Mesenchymal stem cell (in vitro differentiated cells and primary cell): ENCODE data around the gene SNAP25.

Experiments used
- DNase-seq: peaks from one replicate; pipeline ENCODE4 v3.0.0-alpha.2; 2013
- H2AFZ ChIP-seq: one replicate; pipeline ENCODE4 v1.6.1; 2013; ENCODE audit warnings: low read depth, mild to moderate bottlenecking, control low read depth, inconsistent platforms, low read length, moderate library complexity
- H2AK5ac ChIP-seq: 2 replicates; pipeline ENCODE4 v1.6.1; 2013; ENCODE audit warnings: low read length, moderate library complexity, mild to moderate bottlenecking, inconsistent platforms; ENCODE audit not compliant: severe bottlenecking
- H2BK120ac ChIP-seq: one replicate; pipeline ENCODE4 v1.6.1; 2013; ENCODE audit warnings: low read depth, mild to moderate bottlenecking, inconsistent platforms, low read length, moderate library complexity
- H2BK12ac ChIP-seq, 2 experiments: one replicate each; pipeline ENCODE4 v1.6.1; 2013; ENCODE audit warnings: inconsistent platforms in 2 of 2, low read length in 2 of 2, mild to moderate bottlenecking in 2 of 2, moderate library complexity in 2 of 2, control low read depth in 1 of 2
- H2BK15ac ChIP-seq: one replicate; pipeline ENCODE4 v1.6.1; 2013; ENCODE audit warnings: mild to moderate bottlenecking, low read depth, inconsistent platforms; ENCODE audit not compliant: poor library complexity, severe bottlenecking
- H2BK5ac ChIP-seq: 2 replicates; pipeline ENCODE4 v1.6.1; 2013; ENCODE audit warnings: low read depth, mild to moderate bottlenecking, low read length, control low read depth, inconsistent platforms; ENCODE audit not compliant: poor library complexity, severe bottlenecking
- H3K14ac ChIP-seq, 2 experiments: one replicate each; pipeline ENCODE4 v1.6.1; 2013; ENCODE audit warnings: inconsistent platforms in 2 of 2, low read length in 2 of 2, control low read depth in 1 of 2, mild to moderate bottlenecking in 1 of 2, moderate library complexity in 1 of 2
- H3K18ac ChIP-seq, 2 experiments: one replicate each; pipeline ENCODE4 v1.6.1; 2013; ENCODE audit warnings: inconsistent platforms in 2 of 2, low read length in 2 of 2, control low read depth in 1 of 2, low read depth in 1 of 2, mild to moderate bottlenecking in 1 of 2
- H3K23ac ChIP-seq, 2 experiments: one replicate each; pipeline ENCODE4 v1.6.1; 2013; ENCODE audit warnings: inconsistent platforms in 2 of 2, low read length in 2 of 2, mild to moderate bottlenecking in 2 of 2, moderate library complexity in 2 of 2, control low read depth in 1 of 2
- H3K27ac ChIP-seq: 2 replicates; pipeline ENCODE4 v1.5.1; 2013; ENCODE audit warnings: mild to moderate bottlenecking, moderate library complexity, low read length, control low read depth, inconsistent platforms; ENCODE audit not compliant: poor library complexity, severe bottlenecking
- H3K27me3 ChIP-seq, 2 experiments: 2 replicates each; pipeline versions ENCODE4 v1.6.1 to v1.7.0; 2013; ENCODE audit warnings: low read length in 2 of 2, mild to moderate bottlenecking in 2 of 2, moderate library complexity in 2 of 2, control low read depth in 1 of 2, inconsistent platforms in 1 of 2; ENCODE audit not compliant: control insufficient read depth in 1 of 2, insufficient read depth in 1 of 2
- H3K36me3 ChIP-seq, 2 experiments: 2 replicates each; pipeline versions ENCODE4 v1.6.1 to v1.7.0; 2013; ENCODE audit warnings: low read length in 2 of 2, control low read depth in 1 of 2, inconsistent platforms in 1 of 2, low read depth in 1 of 2, mild to moderate bottlenecking in 1 of 2; ENCODE audit not compliant: insufficient read depth in 2 of 2, control insufficient read depth in 1 of 2
- H3K4ac ChIP-seq, 2 experiments: one replicate each; pipeline ENCODE4 v1.6.1; 2013; ENCODE audit warnings: inconsistent platforms in 2 of 2, low read length in 2 of 2, mild to moderate bottlenecking in 2 of 2, moderate library complexity in 2 of 2, control low read depth in 1 of 2, low read depth in 1 of 2
- H3K4me1 ChIP-seq: 2 replicates; pipeline ENCODE4 v1.6.1; 2013; ENCODE audit warnings: low read depth, low read length, control low read depth; ENCODE audit not compliant: control insufficient read depth, insufficient read depth
- H3K4me2 ChIP-seq: 2 replicates; pipeline ENCODE4 v1.6.1; 2013; ENCODE audit warnings: low read length, mild to moderate bottlenecking, inconsistent platforms; ENCODE audit not compliant: poor library complexity, severe bottlenecking
- H3K4me3 ChIP-seq, 2 experiments: 2 replicates each; pipeline versions ENCODE4 v1.5.1 to v1.7.0; 2013; ENCODE audit warnings: low read length in 2 of 2, mild to moderate bottlenecking in 2 of 2, control low read depth in 1 of 2, low read depth in 1 of 2; ENCODE audit not compliant: insufficient read depth in 1 of 2
- H3K79me1 ChIP-seq: replicated peaks from 2 replicates; pipeline ENCODE4 v1.6.1; 2013; ENCODE audit warnings: mild to moderate bottlenecking, control low read depth, low read length, inconsistent platforms; ENCODE audit not compliant: poor library complexity, severe bottlenecking
- H3K9ac ChIP-seq: 2 replicates; pipeline ENCODE4 v1.7.0; 2013; ENCODE audit warnings: mild to moderate bottlenecking, low read length, moderate library complexity
- H3K9me3 ChIP-seq: 2 replicates; pipeline ENCODE4 v1.7.0; 2013; ENCODE audit warnings: mild to moderate bottlenecking, low read length; ENCODE audit not compliant: control insufficient read depth
- H4K8ac ChIP-seq: one replicate; pipeline ENCODE4 v1.6.1; 2013; ENCODE audit warnings: inconsistent platforms, mild to moderate bottlenecking, low read length, moderate library complexity
- H4K91ac ChIP-seq: one replicate; pipeline ENCODE4 v1.6.1; 2013; ENCODE audit warnings: mild to moderate bottlenecking, low read length, inconsistent platforms
- WGBS: methylation state at CpG from one replicate; pipeline ENCODE4 v1.1.7; 2013; ENCODE audit warnings: mixed read lengths; 5-methylcytosine and 5-hydroxymethylcytosine counted together

Gene SNAP25

GRCh38 chr20:10253780-10254179, 35.1 kb downstream of the SNAP25 start:
- Histone ChIP-seq H3K36me3 (no peaks in the 10 kb centered on the region), H3K79me1 (no peaks in the 10 kb centered on the region), H3K14ac (peak overlapping the region in 1 of 2 experiments; percentile 48), H3K4me3 (no peak overlapping the region), H3K9me3 (no peaks in the 10 kb centered on the region), H3K9ac (no peak overlapping the region), H2BK15ac (no peak overlapping the region), H2BK120ac (no peak overlapping the region), H3K4ac (no peak overlapping the region), H3K23ac (no peak overlapping the region), H4K91ac (no peak overlapping the region), H2BK12ac (no peak overlapping the region), H3K18ac (peak overlapping the region in 1 of 2 experiments; percentile 40), H3K27me3 (peaks cover 0 to 8% of the 10 kb centered on the region in 2 experiments), H2AK5ac (no peak overlapping the region), H3K27ac (no peak overlapping the region), H3K4me2 (no peak overlapping the region), H2AFZ (no peak overlapping the region), H4K8ac (no peak overlapping the region), H3K4me1 (no peaks in the 10 kb centered on the region), H2BK5ac (no peak overlapping the region)
- no peak for DNase-seq
- 92% methylated on average over 3 of the region's 3 CpGs for WGBS

GRCh38 chr20:10255846-10256245, 37.2 kb downstream of the SNAP25 start:
- WGBS, result no CpG with 5 or more reads among the region's 1 CpG
- no peak overlapping the region for H3K4me2 ChIP-seq

GRCh38 chr20:10259166-10259565, 40.5 kb downstream of the SNAP25 start:
- no peak overlapping the region for H3K4ac ChIP-seq
- no peak overlapping the region for H3K14ac ChIP-seq
- H2BK15ac ChIP-seq, result no peak overlapping the region
- H3K9ac ChIP-seq, result no peak overlapping the region
- peaks cover 0 to 4% of the 10 kb centered on the region in 2 experiments for H3K27me3 ChIP-seq
- no peaks in the 10 kb centered on the region for H3K79me1 ChIP-seq
- no peak for DNase-seq
- H4K91ac ChIP-seq, result no peak overlapping the region
- H2BK120ac ChIP-seq, result no peak overlapping the region
- H3K9me3 ChIP-seq, result no peaks in the 10 kb centered on the region
- no peak overlapping the region for H2AFZ ChIP-seq
- H3K18ac ChIP-seq, result no peak overlapping the region
- no peak overlapping the region for H4K8ac ChIP-seq
- H2BK12ac ChIP-seq, result no peak overlapping the region
- H3K4me1 ChIP-seq, result no peaks in the 10 kb centered on the region
- H3K27ac ChIP-seq, result no peak overlapping the region
- H2BK5ac ChIP-seq, result no peak overlapping the region
- H2AK5ac ChIP-seq, result no peak overlapping the region
- no peak overlapping the region for H3K4me3 ChIP-seq
- H3K36me3 ChIP-seq, result no peaks in the 10 kb centered on the region
- no peak overlapping the region for H3K23ac ChIP-seq
- no peak overlapping the region for H3K4me2 ChIP-seq

More at GRCh38 chr20:10255846-10256245, 37.2 kb downstream of the SNAP25 start:
- no peak overlapping the region for H3K18ac ChIP-seq
- no peak overlapping the region for H4K91ac ChIP-seq
- no peak overlapping the region for H3K27ac ChIP-seq
- H3K4me3 ChIP-seq, result no peak overlapping the region
- H3K36me3 ChIP-seq, result no peaks in the 10 kb centered on the region
- no peaks in the 10 kb centered on the region for H3K9me3 ChIP-seq
- no peak overlapping the region for H2AFZ ChIP-seq
- no peak overlapping the region for H2BK5ac ChIP-seq
- H2AK5ac ChIP-seq, result no peak overlapping the region
- peaks cover 0 to 8% of the 10 kb centered on the region in 2 experiments for H3K27me3 ChIP-seq
- H2BK120ac ChIP-seq, result no peak overlapping the region
- no peak for DNase-seq
- H3K4ac ChIP-seq, result no peak overlapping the region
- no peak overlapping the region for H3K14ac ChIP-seq
- no peak overlapping the region for H2BK12ac ChIP-seq
- H3K9ac ChIP-seq, result no peak overlapping the region
- H3K4me1 ChIP-seq, result no peaks in the 10 kb centered on the region
- H3K23ac ChIP-seq, result no peak overlapping the region
- no peaks in the 10 kb centered on the region for H3K79me1 ChIP-seq
- no peak overlapping the region for H2BK15ac ChIP-seq
- H4K8ac ChIP-seq, result no peak overlapping the region

GRCh38 chr20:10260316-10260715, 41.7 kb downstream of the SNAP25 start:
- Histone ChIP-seq H4K8ac (no peak overlapping the region), H3K4me3 (no peak overlapping the region), H3K14ac (no peak overlapping the region), H3K27me3 (no peaks in the 10 kb centered on the region), H2BK120ac (no peak overlapping the region), H3K36me3 (no peaks in the 10 kb centered on the region), H3K4me2 (no peak overlapping the region), H4K91ac (no peak overlapping the region), H3K9ac (no peak overlapping the region), H2AK5ac (no peak overlapping the region), H3K4ac (no peak overlapping the region), H2AFZ (no peak overlapping the region), H3K4me1 (no peaks in the 10 kb centered on the region), H2BK15ac (no peak overlapping the region), H3K27ac (no peak overlapping the region), H3K79me1 (no peaks in the 10 kb centered on the region), H2BK5ac (no peak overlapping the region), H2BK12ac (no peak overlapping the region), H3K9me3 (no peaks in the 10 kb centered on the region), H3K18ac (no peak overlapping the region), H3K23ac (no peak overlapping the region)
- 78% methylated on average over 1 of the region's 1 CpG for WGBS
- DNase-seq, result no peak
